ENCODE results near the gene DNMT3A.
A peak's percentile ranks its signal among the peaks of the same experiment; 100 is the strongest.

Gene DNMT3A

DNA sequence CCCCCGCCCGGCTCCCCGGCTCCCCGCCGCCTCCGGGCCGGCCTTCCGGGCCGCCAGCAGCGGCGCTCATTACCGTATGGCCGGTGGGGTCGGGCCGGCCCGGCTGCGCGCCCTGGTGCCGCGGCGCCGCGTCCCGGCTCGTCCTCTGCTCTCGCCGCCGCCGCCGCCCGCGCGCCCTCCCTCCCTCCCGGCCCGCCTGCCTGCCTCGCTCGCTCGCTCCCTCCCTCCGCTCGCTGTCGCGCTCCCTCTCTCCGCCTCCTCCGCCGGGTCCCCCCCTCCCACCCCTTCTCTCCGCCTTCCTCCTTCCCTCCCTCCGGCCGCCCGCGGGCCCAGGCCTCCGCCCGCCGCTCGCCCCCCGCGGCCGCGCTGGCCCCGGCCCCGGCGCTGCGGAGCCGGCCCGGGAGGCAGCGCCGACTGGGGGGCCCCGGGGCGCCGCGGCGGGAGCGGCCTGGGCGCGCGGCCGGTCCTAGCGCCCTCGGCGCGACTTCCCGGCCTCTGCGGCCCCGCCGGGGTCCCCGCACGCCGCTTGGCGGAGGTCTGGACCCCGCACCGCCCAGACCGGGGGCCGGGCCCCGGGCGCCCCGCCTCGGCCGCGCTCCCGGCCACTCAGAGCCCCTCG is at the start of gene DNMT3A:
Gene DNMT3A, minus strand, starts transcription at position 173 of the 619 bp plus-strand sequence. CDS start 27,941 bp downstream, outside the sequence.
- TF ChIP-seq SP1 (IDR thresholded peaks at IDR 0.05) (no peak), HDGF (IDR thresholded peaks at IDR 0.05; ENCODE audit: borderline replicate concordance) (no peak), FOXA1 (IDR thresholded peaks at IDR 0.05) (no peak), FOXM1 (IDR thresholded peaks at IDR 0.05; ENCODE audit: borderline replicate concordance) (no peak), SUZ12 (IDR thresholded peaks at IDR 0.05) (no peak), ZNF384 (IDR thresholded peaks at IDR 0.05) (no peak), L3MBTL2 (conservative IDR thresholded peaks at IDR 0.05) (no peak), TARDBP (IDR thresholded peaks at IDR 0.05) (no peak), FOXK2 (IDR thresholded peaks at IDR 0.05) (no peak), ELF4 (IDR thresholded peaks at IDR 0.05) (no peak), CTBP1 (IDR thresholded peaks at IDR 0.05; ENCODE audit: borderline replicate concordance) (no peak), LEF1 (IDR thresholded peaks at IDR 0.05; ENCODE audit: borderline replicate concordance) (no peak), BHLHE40 (IDR thresholded peaks at IDR 0.05; ENCODE audit: borderline replicate concordance) (no peak), ARNT (IDR thresholded peaks at IDR 0.05) (no peak), NFRKB (IDR thresholded peaks at IDR 0.05) (no peak)
- TF ChIP-seq, protein P1, sequence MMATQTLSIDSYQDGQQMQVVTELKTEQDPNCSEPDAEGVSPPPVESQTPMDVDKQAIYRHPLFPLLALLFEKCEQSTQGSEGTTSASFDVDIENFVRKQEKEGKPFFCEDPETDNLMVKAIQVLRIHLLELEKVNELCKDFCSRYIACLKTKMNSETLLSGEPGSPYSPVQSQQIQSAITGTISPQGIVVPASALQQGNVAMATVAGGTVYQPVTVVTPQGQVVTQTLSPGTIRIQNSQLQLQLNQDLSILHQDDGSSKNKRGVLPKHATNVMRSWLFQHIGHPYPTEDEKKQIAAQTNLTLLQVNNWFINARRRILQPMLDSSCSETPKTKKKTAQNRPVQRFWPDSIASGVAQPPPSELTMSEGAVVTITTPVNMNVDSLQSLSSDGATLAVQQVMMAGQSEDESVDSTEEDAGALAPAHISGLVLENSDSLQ (IDR thresholded peaks at IDR 0.05): no peak
- peak; percentile 72 for DNase-seq (ENCODE audit: extremely low spot score)
- POLR2A ChIA-PET: interaction anchor here (1.1 kb wide), 1 partner anchor 35 kb away, joined by 3 read pairs; no protein-coding TSS in a partner anchor
- CTCF ChIA-PET: no interaction called here

DNA sequence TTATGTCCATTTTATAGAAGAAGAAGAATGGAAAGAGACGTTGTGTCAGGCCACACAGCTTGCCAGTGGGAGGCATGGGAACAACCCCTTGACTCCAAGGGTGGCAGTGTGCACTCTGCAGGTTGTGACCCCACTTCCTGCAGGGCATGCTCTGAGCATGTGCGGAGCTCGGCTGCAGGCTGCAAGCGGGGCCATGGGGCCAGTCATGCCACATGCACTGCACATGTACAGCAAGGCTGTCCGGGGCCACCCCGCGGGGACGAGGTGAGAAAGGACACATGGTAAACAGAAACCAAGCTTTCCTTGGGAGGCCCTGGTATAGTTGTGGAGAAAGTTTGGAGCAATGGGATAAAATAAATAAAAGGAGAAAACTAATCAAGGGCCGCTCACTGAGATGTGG is 47.4 kb upstream of the DNMT3A start:
- TF ChIP-seq ELF4 (IDR thresholded peaks at IDR 0.05) (no peak), NFRKB (IDR thresholded peaks at IDR 0.05) (no peak), FOXA1 (IDR thresholded peaks at IDR 0.05) (no peak), SUZ12 (IDR thresholded peaks at IDR 0.05) (no peak), L3MBTL2 (conservative IDR thresholded peaks at IDR 0.05) (no peak), LEF1 (IDR thresholded peaks at IDR 0.05; ENCODE audit: borderline replicate concordance) (no peak)
- TF ChIP-seq, protein P1 (IDR thresholded peaks at IDR 0.05): no peak
- DNase-seq (ENCODE audit: extremely low spot score): no peak
- CTCF ChIA-PET: no interaction called here
- POLR2A ChIA-PET: interaction anchor here (1.2 kb wide), 1 partner anchor 26 kb away, joined by 3 read pairs; no protein-coding TSS in a partner anchor

DNA sequence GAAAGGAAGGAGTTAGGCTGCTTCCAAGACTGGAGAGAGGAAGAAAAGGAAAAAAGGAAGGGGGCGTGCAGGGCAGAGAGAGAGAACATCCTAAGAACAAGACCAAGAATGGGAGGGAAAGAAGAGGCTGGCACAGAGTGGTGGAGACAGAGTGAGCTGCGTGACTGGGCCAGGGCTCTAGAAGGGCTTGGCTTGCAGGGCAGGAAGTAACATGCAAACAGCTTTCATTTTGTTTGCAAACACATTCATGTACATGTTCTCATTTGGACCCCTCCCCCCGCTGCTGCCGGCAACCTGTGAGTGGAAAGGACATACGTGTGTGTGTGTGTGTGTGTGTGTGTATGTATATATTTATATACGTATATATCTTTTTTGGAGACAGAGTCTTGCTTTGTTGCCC is 46.8 kb upstream of the DNMT3A start:
- ChIA-PET POLR2A (no interaction called here), CTCF (no interaction called here)
- no peak for TF ChIP-seq ELF4 (IDR thresholded peaks at IDR 0.05)
- no peak for TF ChIP-seq ZNF384 (IDR thresholded peaks at IDR 0.05)
- TF ChIP-seq SUZ12 (IDR thresholded peaks at IDR 0.05): no peak
- no peak for TF ChIP-seq HDGF (IDR thresholded peaks at IDR 0.05; ENCODE audit: borderline replicate concordance)
- no peak for TF ChIP-seq ARNT (IDR thresholded peaks at IDR 0.05)
- TF ChIP-seq BHLHE40 (IDR thresholded peaks at IDR 0.05; ENCODE audit: borderline replicate concordance): no peak
- TF ChIP-seq FOXM1 (IDR thresholded peaks at IDR 0.05; ENCODE audit: borderline replicate concordance): no peak
- no peak for TF ChIP-seq FOXA1 (IDR thresholded peaks at IDR 0.05)
- DNase-seq (ENCODE audit: extremely low spot score): no peak

DNA sequence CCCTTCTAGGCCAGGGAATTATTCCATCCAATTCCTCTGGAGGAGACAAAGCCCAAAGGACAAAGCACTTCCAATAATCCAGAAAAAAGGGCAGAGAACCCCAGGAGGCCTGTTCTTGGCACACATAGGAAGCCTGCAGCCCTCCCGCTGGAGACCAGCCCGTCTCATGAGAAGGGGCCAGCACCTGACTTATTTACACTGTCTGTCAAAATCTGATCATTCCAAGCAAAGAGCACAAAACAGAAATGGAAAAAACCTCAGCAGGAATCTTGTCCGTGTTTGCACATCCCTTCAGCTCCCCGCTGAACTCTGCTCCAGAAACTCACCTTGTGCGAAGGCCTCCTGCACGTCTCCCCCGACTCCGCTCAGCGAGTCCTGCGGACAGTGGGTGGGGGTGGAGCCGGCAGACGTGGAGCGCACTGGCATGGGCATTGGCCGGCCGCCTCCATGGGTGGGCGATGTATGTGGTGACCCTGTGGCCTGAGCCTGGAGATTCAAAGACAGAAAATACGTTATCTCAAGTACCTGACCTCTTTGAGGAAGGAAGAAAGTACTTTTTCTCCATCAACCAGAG is 46.2 kb upstream of the DNMT3A start:
- CTCF ChIA-PET: no interaction called here
- POLR2A ChIA-PET: no interaction called here
- DNase-seq (ENCODE audit: extremely low spot score): no peak
- TF ChIP-seq BHLHE40 (IDR thresholded peaks at IDR 0.05; ENCODE audit: borderline replicate concordance): no peak
- TF ChIP-seq FOXM1 (IDR thresholded peaks at IDR 0.05; ENCODE audit: borderline replicate concordance): no peak
- TF ChIP-seq HDGF (IDR thresholded peaks at IDR 0.05; ENCODE audit: borderline replicate concordance): no peak
- no peak for TF ChIP-seq ARNT (IDR thresholded peaks at IDR 0.05)
- no peak for TF ChIP-seq SP1 (IDR thresholded peaks at IDR 0.05)
- TF ChIP-seq TARDBP (IDR thresholded peaks at IDR 0.05): no peak
- TF ChIP-seq LEF1 (IDR thresholded peaks at IDR 0.05; ENCODE audit: borderline replicate concordance): no peak
- TF ChIP-seq FOXA1 (IDR thresholded peaks at IDR 0.05): no peak
- no peak for TF ChIP-seq ELF4 (IDR thresholded peaks at IDR 0.05)

DNA sequence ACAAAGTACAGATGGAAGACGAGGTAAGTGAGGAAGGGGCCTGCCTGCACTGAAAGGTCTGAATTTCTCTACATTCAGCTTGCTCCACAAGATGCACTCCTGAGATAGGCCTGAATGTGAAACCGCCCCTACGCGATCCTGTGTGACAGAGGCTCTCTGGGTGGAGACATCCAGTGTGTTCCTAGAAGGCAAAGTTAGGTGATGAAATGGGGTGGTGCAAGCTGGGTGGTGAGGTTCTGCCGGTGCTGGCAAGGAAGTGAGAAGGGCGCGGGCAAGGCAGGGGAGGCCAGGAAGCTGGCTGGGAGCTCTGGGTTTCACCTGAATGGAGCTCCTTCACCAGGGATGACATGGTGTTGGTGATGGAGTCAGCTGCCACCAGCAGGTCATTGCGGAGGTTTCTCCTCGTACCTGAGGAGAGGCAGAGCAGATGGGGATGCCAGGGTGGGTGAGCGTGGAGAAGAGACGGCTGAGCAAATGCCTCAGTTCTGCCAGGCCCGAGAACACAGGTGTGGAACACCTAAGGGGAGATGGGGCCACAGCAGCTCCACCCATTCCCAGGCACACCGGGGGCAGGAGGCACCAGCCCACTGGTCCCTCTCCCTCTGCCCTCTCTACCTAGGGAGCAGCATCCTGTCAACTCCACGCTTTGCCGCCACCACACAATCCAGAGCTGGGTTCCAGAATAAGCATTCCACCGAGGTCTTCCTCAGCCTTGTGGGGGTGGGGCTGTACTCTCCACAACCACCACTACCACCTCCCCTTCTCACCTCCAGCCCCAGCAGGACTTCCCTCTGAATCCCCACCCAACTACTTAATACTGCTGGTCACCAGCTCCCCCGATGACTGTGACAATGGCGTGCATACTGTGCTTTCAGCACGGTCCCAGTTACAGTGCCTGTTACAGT is 45.5 kb upstream of the DNMT3A start:
- ChIA-PET CTCF (no interaction called here), POLR2A (no interaction called here)
- no peak for TF ChIP-seq ARNT (IDR thresholded peaks at IDR 0.05)
- no peak for TF ChIP-seq ELF4 (IDR thresholded peaks at IDR 0.05)
- no peak for TF ChIP-seq LEF1 (IDR thresholded peaks at IDR 0.05; ENCODE audit: borderline replicate concordance)
- TF ChIP-seq CTBP1 (IDR thresholded peaks at IDR 0.05; ENCODE audit: borderline replicate concordance): no peak
- no peak for TF ChIP-seq FOXM1 (IDR thresholded peaks at IDR 0.05; ENCODE audit: borderline replicate concordance)
- no peak for TF ChIP-seq FOXA1 (IDR thresholded peaks at IDR 0.05)
- DNase-seq (ENCODE audit: extremely low spot score): no peak

DNA sequence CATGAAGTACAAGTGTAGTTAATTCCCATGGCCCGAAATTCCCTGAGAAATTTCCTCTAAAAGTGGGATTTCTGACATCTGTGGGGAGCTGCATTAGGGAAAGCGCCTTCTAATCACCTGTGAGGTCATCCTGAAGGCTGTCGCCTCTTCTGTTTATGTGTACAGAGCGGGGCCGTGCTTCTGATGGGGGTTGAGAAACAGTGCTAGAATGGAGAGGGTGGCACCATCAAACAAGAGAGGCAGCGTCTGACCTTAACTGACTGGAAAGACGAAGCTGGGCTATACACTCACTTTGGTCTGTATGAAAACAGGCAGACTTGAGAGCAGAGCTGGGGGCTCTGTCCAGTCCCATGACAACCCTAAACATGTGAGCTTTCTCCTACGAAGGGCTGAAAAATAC is 44.2 kb upstream of the DNMT3A start:
- CTCF ChIA-PET: interaction anchor here (1.4 kb wide), 1 partner anchor 10 kb away, joined by 3 read pairs; no protein-coding TSS in a partner anchor
- DNase-seq (ENCODE audit: extremely low spot score): no peak
- TF ChIP-seq SP1 (IDR thresholded peaks at IDR 0.05) (no peak), BHLHE40 (IDR thresholded peaks at IDR 0.05; ENCODE audit: borderline replicate concordance) (no peak), SUZ12 (IDR thresholded peaks at IDR 0.05) (no peak), TARDBP (IDR thresholded peaks at IDR 0.05) (no peak), ARNT (IDR thresholded peaks at IDR 0.05) (no peak), ELF4 (IDR thresholded peaks at IDR 0.05) (no peak), NFRKB (IDR thresholded peaks at IDR 0.05) (no peak)
- TF ChIP-seq, protein P1 (IDR thresholded peaks at IDR 0.05): no peak
- POLR2A ChIA-PET: interaction anchor here (0.8 kb wide), 1 partner anchor 24 kb away, joined by 3 read pairs; no protein-coding TSS in a partner anchor

All from HEK293T (cell line).